ENCODE measurements around the gene RIMKLB.
"Not testable (repeated sequence)": the region's sequence is repeated elsewhere in the genome, so short reads cannot be mapped to it uniquely, and the experiment has no call there.

The RIMKLB gene

DNA sequence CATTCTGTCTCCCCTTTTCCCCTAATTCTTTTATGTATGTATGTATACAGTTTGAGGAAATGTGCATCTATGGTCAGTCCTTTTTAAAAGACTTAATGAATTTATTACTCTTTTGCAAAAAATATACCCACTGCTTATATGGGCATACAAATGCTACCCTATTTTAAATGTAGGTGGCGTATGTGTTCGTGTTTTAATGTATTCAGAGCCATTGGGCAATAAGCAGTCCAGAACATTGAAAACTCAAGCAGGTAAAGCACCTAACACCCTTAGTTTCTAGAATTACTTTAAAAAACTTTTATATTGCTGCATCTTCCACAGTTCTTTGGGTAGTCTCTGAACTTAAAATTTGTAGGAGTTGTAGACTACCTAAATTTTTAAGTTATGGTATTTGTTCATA is 82.1 kb downstream of the RIMKLB start:
- DNase-seq, result peak; percentile 4

DNA sequence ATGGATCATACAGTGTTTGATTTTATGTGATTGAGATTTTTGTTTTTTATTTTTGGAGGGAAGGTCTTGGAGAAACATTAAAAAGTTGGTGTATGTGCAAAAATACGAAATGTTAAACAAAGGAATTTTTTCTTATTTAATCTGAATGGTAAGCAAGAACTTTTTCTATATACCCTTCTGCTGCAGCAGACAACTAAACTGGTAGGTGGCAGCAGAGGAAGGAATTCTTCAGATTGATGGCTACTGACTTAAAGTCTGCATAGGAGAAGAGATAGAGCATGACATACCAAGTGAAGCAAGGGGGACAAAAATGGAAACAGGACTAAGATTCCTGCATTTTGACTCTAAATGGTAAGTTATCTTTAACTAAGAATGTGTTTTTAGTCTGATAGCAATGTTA is 82.6 kb downstream of the RIMKLB start:
- DNase-seq, result peak; percentile 41

DNA sequence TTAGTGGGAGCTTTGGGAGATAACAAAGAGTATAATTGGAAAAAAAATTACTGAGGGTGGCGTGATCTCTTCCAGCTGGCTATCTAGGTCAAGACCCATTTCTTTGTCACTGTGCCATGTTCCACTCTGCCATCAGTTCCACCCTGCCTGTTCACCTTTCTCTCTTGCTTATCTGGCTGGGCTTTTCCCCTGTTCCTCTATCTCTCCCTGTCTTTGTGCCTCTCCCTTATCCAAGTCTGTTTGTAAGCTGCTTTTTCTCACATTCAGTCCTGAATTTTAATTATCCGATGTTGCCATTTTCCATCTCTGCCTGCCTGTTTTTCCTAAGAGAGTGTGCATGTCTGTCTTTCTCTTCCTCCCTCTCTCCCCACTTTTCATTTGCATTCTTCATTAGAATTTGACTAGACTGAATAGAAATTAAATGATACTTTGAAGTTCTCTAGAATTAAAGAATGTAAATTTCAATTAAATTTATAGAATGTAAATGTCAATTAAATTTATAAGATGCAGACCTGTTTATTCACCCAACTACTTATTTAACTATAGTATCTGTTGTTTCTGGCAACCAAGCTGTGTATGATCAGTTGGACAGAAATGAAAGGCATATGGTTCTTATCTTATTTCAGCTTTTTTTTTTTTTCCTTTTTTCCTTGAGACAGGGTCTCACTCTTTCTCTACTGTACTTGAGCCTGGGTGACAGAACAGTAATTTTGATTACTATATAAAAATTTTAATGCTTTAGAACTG is 83.8 kb downstream of the RIMKLB start:
- DNase-seq, result no peak

DNA sequence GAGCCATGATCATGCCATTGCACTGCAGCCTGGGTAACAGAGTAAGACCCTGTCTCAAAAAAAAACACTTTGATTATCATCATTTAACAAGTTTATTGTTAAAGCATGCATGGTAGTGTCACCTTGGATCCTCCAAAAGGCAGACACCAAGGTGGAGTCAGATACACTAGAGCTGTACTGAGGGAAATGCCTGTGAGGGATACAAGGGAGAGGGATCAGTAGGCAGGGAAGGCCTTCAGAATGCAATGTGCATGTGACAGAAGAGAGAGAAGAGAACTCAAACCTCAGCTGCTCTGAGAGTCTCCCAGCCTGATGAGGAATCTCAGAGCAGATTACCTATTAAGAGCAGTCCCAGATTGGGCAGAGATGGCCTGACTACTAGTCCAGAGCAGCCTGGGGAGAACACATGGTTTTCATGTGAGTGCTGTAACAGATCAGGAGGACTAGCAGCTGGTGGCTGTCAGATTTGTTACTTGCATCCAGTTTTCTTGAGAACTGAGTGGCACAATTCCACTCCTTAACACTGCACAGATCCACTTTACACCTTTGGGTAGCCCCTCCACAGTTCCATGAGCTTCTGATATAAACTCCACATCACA is 86.6 kb downstream of the RIMKLB start:
- DNase-seq, result no peak

DNA sequence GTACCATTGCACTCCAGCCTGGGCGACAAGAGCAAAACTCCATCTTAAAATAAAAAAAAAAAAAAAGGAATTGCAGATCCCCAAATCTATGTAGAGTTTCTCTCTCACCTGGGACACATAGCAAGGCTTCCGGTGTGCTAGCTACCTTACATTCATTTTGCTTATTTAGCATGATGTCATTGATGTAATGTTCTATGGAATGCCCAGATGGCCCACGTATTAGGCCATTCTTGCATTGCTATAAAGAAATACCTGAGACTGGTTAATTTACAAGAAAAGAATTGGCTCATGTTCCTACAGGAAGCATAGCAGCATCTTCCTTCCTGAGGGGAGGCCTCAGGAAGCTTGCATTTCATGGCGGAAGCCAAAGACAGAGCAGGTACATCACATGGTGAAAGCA is 87.7 kb downstream of the RIMKLB start:
- no peak for DNase-seq

DNA sequence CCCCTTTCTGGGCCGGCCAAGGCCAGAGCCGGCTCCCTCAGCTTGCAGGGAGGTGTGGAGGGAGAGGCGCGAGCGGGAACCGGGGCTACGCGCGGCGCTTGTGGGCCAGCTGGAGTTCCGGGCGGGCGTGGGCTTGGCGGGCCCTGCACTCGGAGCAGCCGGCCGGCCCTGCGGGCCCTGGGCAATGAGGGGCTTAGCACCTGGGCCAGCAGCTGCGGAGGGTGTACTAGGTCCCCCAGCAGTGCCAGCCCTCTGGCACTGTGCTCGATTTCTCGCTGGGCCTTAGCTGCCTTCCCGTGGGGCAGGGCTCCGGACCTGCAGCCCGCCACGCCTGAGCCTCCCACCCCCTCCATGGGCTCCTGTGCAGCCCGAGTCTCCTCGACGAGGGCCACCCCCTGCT is 89.4 kb downstream of the RIMKLB start:
- DNase-seq, result not testable (repeated sequence)

DNA sequence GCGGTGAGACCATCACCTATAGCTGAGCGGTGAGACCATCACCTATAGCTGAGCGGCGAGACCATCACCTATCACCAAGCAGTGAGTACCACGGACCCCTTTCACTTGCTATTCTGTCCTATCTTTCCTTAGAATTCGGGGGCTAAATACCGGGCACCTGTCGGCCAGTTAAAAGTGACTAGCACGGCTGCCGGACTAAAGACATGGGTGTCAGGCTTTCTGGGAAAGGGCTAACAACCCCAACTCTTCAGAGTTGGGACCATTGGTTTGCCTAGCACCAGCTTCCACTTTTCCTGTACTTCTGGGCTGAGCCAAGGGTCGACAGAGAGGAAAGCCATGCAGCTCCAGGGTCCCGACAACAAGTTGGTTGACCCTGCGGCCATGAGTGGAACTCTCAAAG is 90.9 kb downstream of the RIMKLB start:
- DNase-seq, result not testable (repeated sequence)

DNA sequence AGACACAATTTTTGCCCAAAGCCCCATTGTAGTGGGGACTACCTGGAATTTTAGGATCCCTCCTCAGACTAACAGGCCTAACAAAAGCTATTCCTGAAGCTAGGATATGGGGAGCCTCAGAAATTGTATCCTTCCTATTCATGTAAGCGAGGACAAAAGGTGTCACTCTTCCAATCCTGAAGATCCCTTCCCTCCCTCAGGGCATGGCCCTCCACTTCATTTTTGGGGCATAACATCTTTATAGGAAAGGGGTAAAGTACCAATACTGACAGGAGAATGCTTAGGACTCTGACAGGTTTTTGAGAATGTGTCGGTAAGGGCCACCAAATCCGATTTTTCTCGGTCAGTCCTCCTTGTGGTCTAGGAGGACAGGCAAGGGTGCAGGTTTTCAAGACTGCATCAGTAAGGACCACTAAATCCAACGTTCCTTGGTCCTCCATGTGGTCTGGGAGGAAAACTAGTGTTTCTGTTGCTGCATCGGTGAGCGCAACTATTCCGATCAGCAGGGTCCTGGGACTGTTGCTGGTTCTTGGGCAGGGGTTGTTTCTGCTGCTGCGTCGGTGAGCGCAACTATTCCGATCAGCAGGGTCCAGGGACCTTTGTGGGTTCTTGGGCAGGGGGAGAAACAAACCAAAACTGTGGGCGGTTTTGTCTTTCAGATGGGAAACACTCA is 91.7 kb downstream of the RIMKLB start:
- not testable (repeated sequence) for DNase-seq

DNA sequence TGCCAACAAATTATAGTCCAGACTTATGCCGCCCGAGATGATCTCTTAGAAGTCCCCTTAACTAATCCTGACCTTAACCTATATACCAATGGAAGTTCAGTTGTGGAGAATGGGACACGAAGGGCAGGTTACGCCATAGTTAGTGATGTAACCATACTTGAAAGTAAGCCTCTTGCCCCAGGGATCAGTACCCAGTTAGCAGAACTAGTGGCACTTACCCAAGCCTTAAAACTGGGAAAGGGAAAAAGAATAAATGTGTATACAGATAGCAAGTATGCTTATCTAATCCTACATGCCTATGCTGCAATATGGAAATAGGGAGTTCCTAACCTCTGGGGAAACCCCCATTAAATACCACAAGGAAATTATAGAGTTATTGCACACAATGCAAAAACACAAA is 95.4 kb downstream of the RIMKLB start:
- peak; percentile 65 for DNase-seq

DNA sequence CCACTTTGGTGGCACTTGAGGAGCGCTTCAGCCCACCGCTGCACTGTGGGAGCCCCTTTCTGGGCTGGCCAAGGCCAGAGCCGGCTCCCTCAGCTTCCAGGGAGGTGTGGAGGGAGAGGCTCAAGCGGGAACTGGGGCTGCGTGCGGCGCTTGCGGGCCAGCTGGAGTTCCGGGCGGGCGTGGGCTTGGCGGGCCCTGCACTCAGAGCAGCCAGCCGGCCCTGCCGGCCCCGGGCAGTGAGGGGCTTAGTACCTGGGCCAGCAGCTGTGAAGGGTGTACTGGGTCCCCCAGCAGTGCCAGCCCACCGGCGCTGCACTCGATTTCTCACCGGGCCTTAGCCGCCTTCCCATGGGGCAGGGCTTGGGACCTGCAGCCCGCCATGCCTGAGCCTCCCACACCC is 96.8 kb downstream of the RIMKLB start:
- not testable (repeated sequence) for DNase-seq

DNA sequence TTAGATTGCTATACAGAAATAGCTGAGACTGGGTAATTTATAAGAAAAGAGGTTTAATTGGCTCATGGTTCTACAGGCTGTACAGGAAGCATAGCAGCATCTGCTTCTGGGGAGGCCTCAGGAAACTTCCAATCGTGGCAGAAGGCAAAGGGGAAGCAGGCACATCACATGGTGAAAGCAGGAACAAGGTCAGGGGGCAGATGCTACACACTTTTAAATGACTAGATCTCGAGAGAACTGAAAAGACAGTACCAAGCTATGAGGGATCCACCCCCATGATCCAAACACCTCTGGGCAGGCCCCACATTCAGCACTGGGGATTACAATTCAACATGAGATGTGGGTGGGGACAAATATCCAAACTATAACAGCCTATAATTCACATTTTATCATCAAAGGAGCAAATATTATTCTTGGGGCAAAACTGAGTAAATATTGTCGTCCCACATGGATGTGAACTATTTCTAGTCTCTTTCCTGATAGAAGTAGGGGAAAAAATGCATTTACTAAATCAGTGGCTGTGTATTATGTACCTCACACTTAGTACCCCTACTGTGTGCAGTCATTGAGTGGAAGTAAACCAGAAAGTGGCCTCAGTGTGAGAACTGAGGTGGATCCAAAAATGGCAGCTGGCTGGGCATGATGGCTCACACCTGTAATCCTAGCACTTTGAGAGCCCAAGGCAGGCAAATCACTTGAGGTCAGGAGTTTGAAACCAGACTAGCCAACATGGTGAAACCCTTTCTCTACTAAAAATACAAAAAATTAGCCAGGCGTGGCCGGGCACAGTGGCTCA is 99.2 kb downstream of the RIMKLB start:
- no peak for DNase-seq

DNA sequence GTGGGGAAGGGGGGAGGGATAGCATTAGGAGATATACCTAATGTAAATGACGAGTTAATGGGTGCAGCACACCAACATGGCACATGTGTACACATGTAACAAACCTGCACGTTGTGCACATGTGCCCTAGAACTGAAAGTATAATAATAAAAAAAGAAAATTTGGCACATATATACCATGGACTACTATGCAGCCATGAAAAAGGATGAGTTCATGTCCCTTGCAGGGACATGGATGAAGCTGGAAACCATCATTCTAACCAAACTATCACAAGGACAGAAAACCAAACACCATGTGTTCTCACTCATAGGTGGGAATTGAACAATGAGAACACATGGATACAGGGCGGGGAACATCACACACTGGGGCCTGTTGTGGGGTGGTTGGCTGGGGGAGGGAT is 103.4 kb downstream of the RIMKLB start:
- DNase-seq, result not testable (repeated sequence)

DNA sequence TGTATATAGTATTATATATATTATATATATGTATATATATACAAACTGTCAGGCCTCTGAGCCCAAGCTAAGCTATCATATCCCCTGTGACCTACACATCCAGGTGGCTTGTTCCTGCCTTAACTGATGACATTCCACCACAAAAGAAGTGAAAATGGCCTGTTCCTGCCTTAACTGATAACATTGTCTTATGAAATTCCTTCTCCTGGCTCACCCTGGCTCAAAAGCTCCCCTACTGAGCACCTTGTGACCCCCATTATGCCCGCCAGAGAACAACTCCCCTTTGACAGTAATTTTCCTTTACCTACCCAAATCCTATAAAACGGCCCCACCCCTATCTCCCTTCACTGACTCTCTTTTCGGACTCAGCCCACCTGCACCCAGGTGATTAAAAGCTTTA is 107.0 kb downstream of the RIMKLB start:
- not testable (repeated sequence) for DNase-seq

DNA sequence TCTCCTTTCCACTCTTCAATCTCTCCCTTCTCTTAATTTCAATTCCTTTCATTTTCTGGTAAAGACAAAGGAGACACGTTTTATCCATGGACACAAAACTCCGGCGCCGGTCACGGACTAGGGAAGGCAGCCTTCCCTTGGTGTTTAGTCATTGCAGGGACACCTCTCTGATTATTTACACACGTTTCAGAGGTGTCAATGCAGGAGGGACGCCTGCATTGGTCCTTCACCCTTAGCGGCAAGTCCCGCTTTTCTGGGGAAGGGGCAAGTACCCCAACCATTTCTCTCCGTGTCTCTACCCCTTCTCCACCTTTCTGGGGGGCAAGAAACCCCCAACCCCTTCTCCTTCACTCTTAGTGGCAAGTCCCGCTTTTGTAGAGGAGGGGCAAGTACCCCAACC is 107.7 kb downstream of the RIMKLB start:
- not testable (repeated sequence) for DNase-seq

DNA sequence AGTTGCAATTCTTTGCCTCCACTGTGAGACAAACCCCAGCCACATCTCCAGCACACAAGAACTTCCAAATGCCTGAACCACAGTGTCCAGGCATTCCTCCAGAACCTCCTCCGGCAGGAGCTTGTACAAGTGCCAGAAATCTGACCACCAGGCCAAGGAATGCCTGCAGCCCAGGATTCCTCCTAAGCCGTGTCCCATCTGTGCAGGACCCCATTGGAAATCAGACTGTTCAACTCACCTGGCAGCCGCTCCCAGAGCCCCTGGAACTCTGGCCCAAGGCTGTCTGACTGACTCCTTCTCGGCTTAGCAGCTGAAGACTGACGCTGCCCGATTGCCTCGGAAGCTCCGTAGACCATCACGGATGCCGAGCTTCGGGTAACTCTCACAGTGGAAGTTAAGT is 109.3 kb downstream of the RIMKLB start:
- DNase-seq, result not testable (repeated sequence)

DNA sequence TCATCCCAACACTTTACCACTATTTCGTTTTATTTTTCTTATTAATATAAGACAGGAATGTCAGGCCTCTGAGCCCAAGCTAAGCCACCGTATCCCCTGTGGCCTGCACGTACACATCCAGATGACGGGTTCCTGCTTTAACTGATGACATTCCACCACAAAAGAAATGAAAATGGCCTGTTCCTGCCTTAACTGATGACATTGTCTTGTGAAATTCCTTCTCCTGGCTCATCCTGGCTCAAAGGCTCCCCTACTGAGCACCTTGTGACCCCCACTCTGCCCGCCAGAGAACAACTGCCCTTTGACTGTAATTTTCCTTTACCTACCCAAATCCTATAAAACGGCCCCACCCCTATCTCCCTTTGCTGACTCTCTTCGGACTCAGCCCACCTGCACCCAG is 112.3 kb downstream of the RIMKLB start:
- DNase-seq, result not testable (repeated sequence)

DNA sequence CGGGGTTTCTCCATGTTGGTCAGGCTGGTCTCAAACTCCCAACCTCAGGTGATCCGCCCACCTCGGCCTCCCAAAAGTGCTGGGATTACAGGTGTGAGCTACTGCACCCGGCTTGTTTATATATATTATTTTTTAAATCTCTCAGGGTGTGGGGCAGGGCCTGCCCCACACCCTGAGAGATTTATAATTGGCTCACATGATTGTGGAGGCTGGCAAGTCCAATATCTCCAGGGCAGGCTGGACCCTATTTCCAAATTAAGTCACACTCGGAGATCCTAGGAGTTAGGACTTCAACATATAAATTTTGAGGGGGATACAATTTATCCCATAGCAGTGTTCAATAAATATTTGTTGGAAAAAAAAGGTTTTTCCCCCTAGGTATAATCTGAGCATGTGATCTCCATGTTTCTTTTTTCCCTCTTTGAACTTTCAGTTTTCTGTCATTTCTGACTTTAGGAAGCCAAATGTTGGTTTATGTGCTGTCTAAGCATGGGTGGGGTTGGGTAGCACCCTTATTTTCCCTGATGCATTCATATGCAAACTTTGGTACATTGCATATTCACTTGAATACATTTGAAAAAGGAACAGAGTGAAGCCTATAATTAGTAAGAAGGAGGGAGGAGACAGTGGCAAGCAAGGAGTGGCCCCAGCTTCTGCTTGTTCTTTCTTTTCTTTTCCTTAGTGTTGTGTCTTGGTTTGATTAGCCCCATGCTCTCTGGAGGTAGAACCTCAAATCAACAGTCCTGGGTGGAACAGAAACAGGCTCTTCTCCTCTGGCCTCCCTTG is 116.0 kb downstream of the RIMKLB start:
- DNase-seq, result peak; percentile 71

DNA sequence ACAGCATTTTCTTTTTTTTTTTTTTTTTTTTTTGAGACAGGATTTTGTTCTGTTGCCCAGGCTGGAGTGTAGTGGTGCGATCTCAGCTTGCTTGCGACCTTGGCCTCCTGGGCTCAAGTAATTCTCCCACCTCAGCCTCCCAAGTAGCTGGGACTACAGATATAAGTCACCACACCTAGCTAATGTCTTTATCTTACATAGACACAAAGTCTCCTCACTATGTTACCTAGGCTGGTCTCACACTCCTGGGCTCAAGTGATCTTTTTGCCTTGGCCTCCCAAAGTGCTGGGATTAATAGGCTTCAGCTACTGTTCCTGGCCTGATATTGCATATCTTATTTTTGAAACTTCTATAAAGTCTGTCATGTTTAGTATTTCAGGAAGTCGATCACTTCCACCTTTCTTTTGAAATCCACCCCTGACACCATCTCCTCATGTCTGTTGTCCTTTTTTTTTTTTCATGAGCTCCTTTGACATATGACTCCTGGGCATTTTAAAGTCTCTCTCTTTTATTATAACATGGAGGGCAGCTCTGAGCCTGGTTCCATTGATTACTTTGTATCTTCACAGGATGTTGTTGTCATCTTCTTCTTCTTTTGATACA is 118.8 kb downstream of the RIMKLB start:
- peak; percentile 59 for DNase-seq

DNA sequence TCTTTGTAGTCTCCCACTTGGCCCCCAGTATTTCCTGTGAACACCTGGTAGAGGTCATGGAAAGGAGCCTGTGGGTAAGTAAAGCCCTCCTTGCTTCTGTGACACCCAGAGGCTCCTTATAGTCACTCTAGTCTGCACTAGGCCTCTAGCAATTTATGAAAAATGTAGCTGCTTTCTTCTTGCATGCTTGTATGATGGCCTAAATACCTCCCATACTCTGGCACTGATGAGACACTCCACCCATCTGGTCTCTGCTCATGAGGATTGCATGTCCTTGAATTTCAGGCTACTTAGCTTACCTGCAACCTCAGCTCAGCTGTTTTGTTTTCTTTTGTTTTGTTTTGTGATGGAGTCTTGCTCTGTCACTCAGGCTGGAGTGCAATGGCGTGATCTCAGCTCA is 120.1 kb downstream of the RIMKLB start:
- DNase-seq, result no peak

DNA sequence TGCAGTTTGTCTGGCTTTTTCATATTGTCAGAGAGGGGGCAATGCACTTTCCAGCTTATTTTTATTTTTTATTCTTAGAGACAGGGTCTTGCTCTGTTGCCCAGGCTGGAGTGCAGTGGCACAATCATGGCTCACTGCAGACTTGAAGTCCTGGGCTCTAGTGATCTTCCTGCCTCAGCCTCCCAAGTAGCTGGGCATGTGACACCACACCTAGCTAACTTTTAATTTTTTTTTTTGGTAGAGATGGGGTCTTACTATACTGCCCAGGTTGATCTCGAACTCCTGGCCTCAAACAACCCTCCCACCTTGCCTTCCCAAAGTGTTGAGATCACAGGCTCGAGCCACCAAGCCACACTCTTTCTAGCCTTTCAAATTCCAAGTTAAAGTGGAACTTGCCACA is 120.7 kb downstream of the RIMKLB start:
- no peak for DNase-seq

DNA sequence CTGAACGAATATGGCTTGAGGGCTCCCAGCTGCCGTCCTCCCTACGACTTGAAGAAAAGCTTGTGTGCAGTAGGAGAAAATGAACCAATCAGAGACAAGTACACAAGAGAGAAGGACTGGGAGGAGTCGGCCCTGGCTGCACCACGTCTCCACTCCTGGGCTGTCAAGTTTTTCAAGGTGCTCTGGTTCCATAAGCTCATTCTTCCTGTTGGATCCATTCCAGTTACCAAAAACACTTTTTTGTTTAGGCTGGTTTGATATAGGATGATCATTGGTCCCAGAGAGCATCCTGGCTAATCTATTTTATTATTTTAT is 121.8 kb downstream of the RIMKLB start:
- no peak for DNase-seq
